ENCODE measurements around the gene LMO7.
"Not testable (repeated sequence)": the region's sequence is repeated elsewhere in the genome, so short reads cannot be mapped to it uniquely, and the experiment has no call there.

Gene LMO7

GRCh38 chr13:75699062-75699461 lies 62.9 kb downstream of the LMO7 start:
- DNase-seq (ENCODE audit: low spot score), result no peak

GRCh38 chr13:75699717-75700116 lies 63.6 kb downstream of the LMO7 start:
- DNase-seq (ENCODE audit: low spot score), result not testable (repeated sequence)

- no peak for DNase-seq (ENCODE audit: low spot score)
These were observed 64.4 kb downstream of the LMO7 start for GRCh38 chr13:75700552-75700951.

GRCh38 chr13:75702476-75702875 lies 66.3 kb downstream of the LMO7 start:
- no peak for DNase-seq (ENCODE audit: low spot score)

- no peak for DNase-seq (ENCODE audit: low spot score)
These were observed 67.6 kb downstream of the LMO7 start for GRCh38 chr13:75703769-75704168.

- DNase-seq (ENCODE audit: low spot score), result no peak
These were observed 68.2 kb downstream of the LMO7 start for GRCh38 chr13:75704194-75704926.

GRCh38 chr13:75704927-75705288 lies 68.8 kb downstream of the LMO7 start:
- no peak for DNase-seq (ENCODE audit: low spot score)

- DNase-seq (ENCODE audit: low spot score), result no peak
These were observed 69.3 kb downstream of the LMO7 start for GRCh38 chr13:75705395-75705794.

GRCh38 chr13:75705908-75706307 lies 69.8 kb downstream of the LMO7 start:
- no peak for DNase-seq (ENCODE audit: low spot score)

- DNase-seq (ENCODE audit: low spot score), result no peak
These were observed 77.7 kb downstream of the LMO7 start for GRCh38 chr13:75713852-75714251.

GRCh38 chr13:75715601-75716523 lies 79.7 kb downstream of the LMO7 start:
- DNase-seq (ENCODE audit: low spot score), result peak; percentile 10

GRCh38 chr13:75717525-75717924 lies 81.4 kb downstream of the LMO7 start:
- DNase-seq (ENCODE audit: low spot score), result no peak

- no peak for DNase-seq (ENCODE audit: low spot score)
These were observed 85.2 kb downstream of the LMO7 start for GRCh38 chr13:75721307-75721706.

GRCh38 chr13:75723901-75724300 lies 87.8 kb downstream of the LMO7 start:
- no peak for DNase-seq (ENCODE audit: low spot score)

GRCh38 chr13:75724752-75725517 lies 88.8 kb downstream of the LMO7 start:
- no peak for DNase-seq (ENCODE audit: low spot score)

- no peak for DNase-seq (ENCODE audit: low spot score)
These were observed 89.6 kb downstream of the LMO7 start for GRCh38 chr13:75725736-75726135.

- DNase-seq (ENCODE audit: low spot score), result no peak
These were observed 90.2 kb downstream of the LMO7 start for GRCh38 chr13:75726306-75726705.

- not testable (repeated sequence) for DNase-seq (ENCODE audit: low spot score)
These were observed 97.0 kb downstream of the LMO7 start for GRCh38 chr13:75733113-75733512.

GRCh38 chr13:75736173-75736572 lies 100.0 kb downstream of the LMO7 start:
- DNase-seq (ENCODE audit: low spot score), result no peak

GRCh38 chr13:75738841-75739240 lies 102.7 kb downstream of the LMO7 start:
- no peak for DNase-seq (ENCODE audit: low spot score)

GRCh38 chr13:75739244-75739868 lies 103.2 kb downstream of the LMO7 start:
- DNase-seq (ENCODE audit: low spot score), result no peak

GRCh38 chr13:75740031-75740430 lies 103.9 kb downstream of the LMO7 start:
- DNase-seq (ENCODE audit: low spot score), result no peak
